ENCODE data around the gene TKFC.

GRCh38 chr11:61342207-61342803 is 9.3 kb downstream of the TKFC start:
- no peak for TF ChIP-seq ZNF785 (tag by site-specific recombination; IDR thresholded peaks at IDR 0.05)
- no peak for TF ChIP-seq PBX3 (CRISPR knock-in tag; IDR thresholded peaks at IDR 0.05)
- TF ChIP-seq CTCF (tag by site-specific recombination; IDR thresholded peaks at IDR 0.05): no peak

All from HEK293 (cell line).